Adipocyte (in vitro differentiated cells): ENCODE data around the gene IER2.
"Not testable (repeated sequence)": the region's sequence is repeated elsewhere in the genome, so short reads cannot be mapped to it uniquely, and the experiment has no call there.

Experiments used
- DNase-seq: peaks from one replicate; pipeline ENCODE4 v3.0.0-alpha.2; 2015; ENCODE audit warnings: low read depth
- H3K27me3 ChIP-seq: replicated peaks from 2 replicates; pipeline ENCODE4 v1.7.0; 2013; ENCODE audit warnings: mild to moderate bottlenecking, low read length, moderate library complexity; ENCODE audit not compliant: control insufficient read depth, insufficient read depth
- H3K36me3 ChIP-seq: 2 replicates; pipeline ENCODE4 v1.7.0; 2013; ENCODE audit warnings: low read length, mild to moderate bottlenecking, moderate library complexity; ENCODE audit not compliant: control insufficient read depth, insufficient read depth, severe bottlenecking
- H3K4me1 ChIP-seq: 2 replicates; pipeline ENCODE4 v1.7.0; 2013; ENCODE audit warnings: mild to moderate bottlenecking, low read length, moderate library complexity; ENCODE audit not compliant: control insufficient read depth, insufficient read depth
- H3K4me3 ChIP-seq: 2 replicates; pipeline ENCODE4 v1.7.0; 2013; ENCODE audit warnings: mild to moderate bottlenecking, low read length, moderate library complexity
- H3K9ac ChIP-seq: 2 replicates; pipeline ENCODE4 v1.7.0; 2013; ENCODE audit warnings: mild to moderate bottlenecking, low read length, moderate library complexity
- H3K9me3 ChIP-seq: 2 replicates; pipeline ENCODE4 v1.7.0; 2013; ENCODE audit warnings: mild to moderate bottlenecking, low read length, moderate library complexity; ENCODE audit not compliant: control insufficient read depth

The IER2 gene

GRCh38 chr19:13162724-13163608 is 12.8 kb downstream of the IER2 start:
- Histone ChIP-seq H3K9me3 (no peaks in the 10 kb centered on the region), H3K36me3 (no peaks in the 10 kb centered on the region), H3K4me3 (peak overlapping the region; percentile 77), H3K4me1 (peaks cover 47% of the 10 kb centered on the region), H3K9ac (peak overlapping the region; percentile 89), H3K27me3 (no peaks in the 10 kb centered on the region)
- peak; percentile 99 for DNase-seq

- peak overlapping the region; percentile 77 for H3K4me3 ChIP-seq
- no peaks in the 10 kb centered on the region for H3K27me3 ChIP-seq
- H3K9me3 ChIP-seq = no peaks in the 10 kb centered on the region
- peak; percentile 84 for DNase-seq
- peak overlapping the region; percentile 89 for H3K9ac ChIP-seq
- H3K36me3 ChIP-seq = no peaks in the 10 kb centered on the region
- H3K4me1 ChIP-seq = peaks cover 52% of the 10 kb centered on the region
These were observed 13.6 kb downstream of the IER2 start for GRCh38 chr19:13163609-13164342.

GRCh38 chr19:13164343-13165161 is 14.3 kb downstream of the IER2 start:
- no peaks in the 10 kb centered on the region for H3K9me3 ChIP-seq
- H3K4me3 ChIP-seq = peak overlapping the region; percentile 64
- peaks cover 56% of the 10 kb centered on the region for H3K4me1 ChIP-seq
- no peaks in the 10 kb centered on the region for H3K27me3 ChIP-seq
- H3K9ac ChIP-seq = peak overlapping the region; percentile 89
- DNase-seq = peak; percentile 48
- no peaks in the 10 kb centered on the region for H3K36me3 ChIP-seq

GRCh38 chr19:13165162-13165997 is 15.2 kb downstream of the IER2 start:
- Histone ChIP-seq H3K36me3 (no peaks in the 10 kb centered on the region), H3K9me3 (no peaks in the 10 kb centered on the region), H3K27me3 (no peaks in the 10 kb centered on the region), H3K4me1 (peaks cover 60% of the 10 kb centered on the region), H3K9ac (peak overlapping the region; percentile 89), H3K4me3 (no peak overlapping the region)
- DNase-seq = no peak

- not testable (repeated sequence) for DNase-seq, H3K9ac ChIP-seq, H3K9me3 ChIP-seq, H3K36me3 ChIP-seq, H3K4me3 ChIP-seq, H3K27me3 ChIP-seq
- H3K4me1 ChIP-seq = peaks cover 55% of the 10 kb centered on the region
These were observed 15.9 kb downstream of the IER2 start for GRCh38 chr19:13166151-13166550.

- Histone ChIP-seq H3K4me3 (no peak overlapping the region), H3K9ac (no peak overlapping the region), H3K27me3 (no peaks in the 10 kb centered on the region), H3K36me3 (no peaks in the 10 kb centered on the region), H3K9me3 (no peaks in the 10 kb centered on the region), H3K4me1 (peaks cover 50% of the 10 kb centered on the region)
- DNase-seq = peak; percentile 30
These were observed 19.6 kb downstream of the IER2 start for GRCh38 chr19:13169769-13170168.

- H3K27me3 ChIP-seq = no peaks in the 10 kb centered on the region
- DNase-seq = no peak
- H3K9me3 ChIP-seq = no peaks in the 10 kb centered on the region
- no peak overlapping the region for H3K4me3 ChIP-seq
- peaks cover 43% of the 10 kb centered on the region for H3K4me1 ChIP-seq
- H3K9ac ChIP-seq = no peak overlapping the region
- H3K36me3 ChIP-seq = no peaks in the 10 kb centered on the region
These were observed 20.9 kb downstream of the IER2 start for GRCh38 chr19:13171146-13171545.

GRCh38 chr19:13172346-13173138 is 22.3 kb downstream of the IER2 start:
- H3K27me3 ChIP-seq = no peaks in the 10 kb centered on the region
- no peaks in the 10 kb centered on the region for H3K36me3 ChIP-seq
- H3K4me3 ChIP-seq = peak overlapping the region; percentile 59
- peaks cover 33% of the 10 kb centered on the region for H3K4me1 ChIP-seq
- peak overlapping the region; percentile 79 for H3K9ac ChIP-seq
- DNase-seq = peak; percentile 89
- H3K9me3 ChIP-seq = no peaks in the 10 kb centered on the region

- no peak overlapping the region for H3K9ac ChIP-seq
- H3K36me3 ChIP-seq = no peaks in the 10 kb centered on the region
- DNase-seq = no peak
- no peak overlapping the region for H3K4me3 ChIP-seq
- H3K27me3 ChIP-seq = no peaks in the 10 kb centered on the region
- H3K4me1 ChIP-seq = peaks cover 28% of the 10 kb centered on the region
- H3K9me3 ChIP-seq = no peaks in the 10 kb centered on the region
These were observed 23.0 kb downstream of the IER2 start for GRCh38 chr19:13173139-13173737.
